ENCODE data around the gene ZYG11B.
"Not testable (repeated sequence)": the region's sequence is repeated elsewhere in the genome, so short reads cannot be mapped to it uniquely, and the experiment has no call there.

Gene ZYG11B

GRCh38 chr1:52867087-52867863 lies 141.0 kb downstream of the ZYG11B start:
- DNase-seq (ENCODE audit: low spot score): no peak
- Mint-ChIP-seq H3K27ac (no peak overlapping the region), H3K9me3 (no peaks in the 10 kb centered on the region), H3K4me3 (no peak overlapping the region), H3K36me3 (ENCODE audit: low read depth) (no peaks in the 10 kb centered on the region), H3K4me1 (ENCODE audit: low read depth) (no peaks in the 10 kb centered on the region), H3K27me3 (ENCODE audit: low read depth) (no peaks in the 10 kb centered on the region)

- not testable (repeated sequence) for H3K27ac Mint-ChIP-seq; H3K9me3 Mint-ChIP-seq; H3K27me3 Mint-ChIP-seq (ENCODE audit: low read depth); H3K4me1 Mint-ChIP-seq (ENCODE audit: low read depth); DNase-seq (ENCODE audit: low spot score); H3K36me3 Mint-ChIP-seq (ENCODE audit: low read depth); H3K4me3 Mint-ChIP-seq
Measured at GRCh38 chr1:52869727-52870126, 143.5 kb downstream of the ZYG11B start.

DNA sequence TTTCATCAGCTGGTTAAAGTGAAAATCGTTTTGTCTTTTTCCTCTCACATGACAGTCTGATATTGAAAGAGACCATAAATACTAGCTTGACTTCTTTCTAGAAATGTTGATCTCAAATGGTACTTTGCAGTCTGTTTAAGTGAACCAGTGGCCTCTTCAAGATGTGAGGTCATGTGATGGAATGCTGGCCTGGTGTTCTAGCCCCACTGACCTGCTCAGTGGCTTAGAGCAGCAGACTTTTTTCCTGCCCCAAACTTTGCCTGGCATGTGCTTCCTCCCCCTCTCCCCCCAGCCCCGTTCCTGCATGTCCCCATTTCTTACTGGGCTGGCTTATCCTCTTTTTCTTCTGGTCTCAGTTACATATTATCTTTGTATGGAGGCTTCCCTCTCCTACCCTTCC lies 150.6 kb downstream of the ZYG11B start:
- no peak overlapping the region for H3K27ac Mint-ChIP-seq
- no peaks in the 10 kb centered on the region for H3K27me3 Mint-ChIP-seq (ENCODE audit: low read depth)
- no peak overlapping the region for H3K4me3 Mint-ChIP-seq
- no peaks in the 10 kb centered on the region for H3K36me3 Mint-ChIP-seq (ENCODE audit: low read depth)
- H3K4me1 Mint-ChIP-seq (ENCODE audit: low read depth): no peaks in the 10 kb centered on the region
- no peaks in the 10 kb centered on the region for H3K9me3 Mint-ChIP-seq
- DNase-seq (ENCODE audit: low spot score): no peak
